Thoracic aorta (tissue), 2 donors: ENCODE measurements around the gene ARMH1. TPM values are rescaled to one million over a fixed set of nuclear protein-coding genes. Genes with fewer than 3 reads are reported as not detected.

ENCODE experiments used
- ATAC-seq: fragments of 150-250 bp; one replicate; pipeline ENCODE4 v1.8.0; 2017; ENCODE audit warnings: low read depth; ENCODE audit not compliant: insufficient number of reproducible peaks, low FRiP score
- DNase-seq: peaks from one replicate; pipeline ENCODE4 v3.0.0-alpha.2; 2020; ENCODE audit warnings: low spot score
- H3K27ac ChIP-seq, 2 donors: fragments of 200-600 bp; sonication (generic); 1 replicate in 1 of 2; 2 replicates in 1 of 2; pipeline ENCODE4 v1.5.1; 2016; ENCODE audit warnings: mild to moderate bottlenecking in 2 of 2, moderate library complexity in 2 of 2
- H3K27me3 ChIP-seq: fragments of 200-600 bp; sonication (generic); replicated peaks from 2 replicates; pipeline ENCODE4 v1.6.0; 2016; ENCODE audit warnings: mild to moderate bottlenecking; ENCODE audit not compliant: insufficient read depth
- H3K36me3 ChIP-seq: fragments of 200-600 bp; sonication (generic); one replicate; pipeline ENCODE4 v1.5.1; 2016
- H3K4me1 ChIP-seq, 2 donors: fragments of 200-600 bp; sonication (generic); 1 replicate in 1 of 2; 2 replicates in 1 of 2; pipeline versions ENCODE4 v1.5.1 to v1.6.0; 2016; ENCODE audit warnings: low read depth in 2 of 2, mild to moderate bottlenecking in 1 of 2; ENCODE audit not compliant: control insufficient read depth in 1 of 2
- H3K4me3 ChIP-seq: fragments of 200-600 bp; sonication (generic); 2 replicates; pipeline ENCODE4 v1.5.1; 2016; ENCODE audit warnings: mild to moderate bottlenecking
- H3K9me3 ChIP-seq: fragments of 200-600 bp; sonication (generic); 2 replicates; pipeline ENCODE4 v1.5.1; 2016
- total RNA-seq, 2 donors: library from RNA; depleted of rRNA; stranded (reverse); fragments of >200 nt; gene quantifications; one replicate each; pipeline versions ENCODE4 v1.1.0 to v1.2.3, GENCODE V29; 2016
- TF ChIP-seq, protein P1 (sequence below): fragments of 200-600 bp; sonication (generic); IDR thresholded peaks from one replicate; pipeline ENCODE4 v1.5.1; 2019; ENCODE audit warnings: antibody characterized with exemption

Gene ARMH1
- total RNA-seq, 2 donors from 2014 or later: 0.81 to 5.8 TPM

DNA sequence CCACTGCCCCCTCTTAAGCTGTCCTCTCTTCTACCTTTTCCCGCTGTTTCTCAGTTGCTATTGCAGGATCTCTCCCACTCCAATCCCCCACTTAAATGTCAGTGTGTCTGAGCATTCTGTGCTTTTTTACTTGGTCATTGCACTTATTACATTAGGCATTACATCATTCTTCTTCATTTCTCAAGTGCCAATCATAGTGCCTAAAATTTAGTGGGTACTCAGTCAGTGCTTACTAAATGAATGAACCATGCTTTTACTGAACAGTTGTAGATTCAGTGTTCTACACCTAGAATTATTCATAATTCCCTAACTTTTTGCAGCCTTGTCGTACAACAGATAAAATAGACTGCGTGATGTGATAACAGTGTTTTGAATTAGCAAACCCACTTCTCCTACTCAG is 19.4 kb downstream of the ARMH1 start:
- DNase-seq (no peak), ATAC-seq (no peak)
- H3K4me1 ChIP-seq: no peaks in the 10 kb centered on the region
- H3K36me3 ChIP-seq: no peaks in the 10 kb centered on the region
- no peak overlapping the region for H3K27ac ChIP-seq
- H3K9me3 ChIP-seq: no peaks in the 10 kb centered on the region
- H3K27me3 ChIP-seq: no peaks in the 10 kb centered on the region
- TF ChIP-seq, protein P1, sequence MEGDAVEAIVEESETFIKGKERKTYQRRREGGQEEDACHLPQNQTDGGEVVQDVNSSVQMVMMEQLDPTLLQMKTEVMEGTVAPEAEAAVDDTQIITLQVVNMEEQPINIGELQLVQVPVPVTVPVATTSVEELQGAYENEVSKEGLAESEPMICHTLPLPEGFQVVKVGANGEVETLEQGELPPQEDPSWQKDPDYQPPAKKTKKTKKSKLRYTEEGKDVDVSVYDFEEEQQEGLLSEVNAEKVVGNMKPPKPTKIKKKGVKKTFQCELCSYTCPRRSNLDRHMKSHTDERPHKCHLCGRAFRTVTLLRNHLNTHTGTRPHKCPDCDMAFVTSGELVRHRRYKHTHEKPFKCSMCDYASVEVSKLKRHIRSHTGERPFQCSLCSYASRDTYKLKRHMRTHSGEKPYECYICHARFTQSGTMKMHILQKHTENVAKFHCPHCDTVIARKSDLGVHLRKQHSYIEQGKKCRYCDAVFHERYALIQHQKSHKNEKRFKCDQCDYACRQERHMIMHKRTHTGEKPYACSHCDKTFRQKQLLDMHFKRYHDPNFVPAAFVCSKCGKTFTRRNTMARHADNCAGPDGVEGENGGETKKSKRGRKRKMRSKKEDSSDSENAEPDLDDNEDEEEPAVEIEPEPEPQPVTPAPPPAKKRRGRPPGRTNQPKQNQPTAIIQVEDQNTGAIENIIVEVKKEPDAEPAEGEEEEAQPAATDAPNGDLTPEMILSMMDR: no peak
- no peak overlapping the region for H3K4me3 ChIP-seq

DNA sequence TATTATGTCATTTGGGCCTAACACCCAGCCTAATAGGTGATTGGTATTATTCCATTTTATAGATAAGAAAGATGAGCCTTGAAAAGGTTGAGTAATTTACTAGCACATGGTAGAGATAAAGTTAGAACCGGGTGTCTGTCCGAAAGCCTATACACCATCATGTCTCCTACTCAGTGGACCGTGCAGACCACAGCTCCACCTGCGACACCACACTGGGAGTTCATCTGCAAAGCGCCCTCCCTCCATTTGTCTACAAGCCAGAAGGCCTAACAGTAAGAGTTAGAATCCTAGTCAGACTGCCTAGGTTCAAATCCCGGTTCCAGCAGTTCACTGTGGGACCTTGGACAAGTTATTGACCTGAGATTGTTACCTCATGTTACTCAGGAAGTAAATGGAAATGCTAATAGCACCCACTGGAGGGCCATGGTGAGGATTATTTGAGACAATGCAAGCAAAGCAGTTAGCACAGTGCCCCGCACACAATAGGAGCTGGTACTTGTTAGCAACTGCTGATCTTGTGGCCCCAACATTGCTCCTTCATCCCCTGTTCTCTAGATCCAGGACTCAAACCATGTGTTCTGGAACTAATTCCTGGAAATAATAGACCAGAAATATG is 20.5 kb downstream of the ARMH1 start:
- no peak for DNase-seq
- ATAC-seq: no peak
- Histone ChIP-seq H3K4me1 (no peaks in the 10 kb centered on the region), H3K9me3 (no peaks in the 10 kb centered on the region), H3K27ac (no peak overlapping the region), H3K27me3 (no peaks in the 10 kb centered on the region), H3K4me3 (no peak overlapping the region), H3K36me3 (no peaks in the 10 kb centered on the region)
- TF ChIP-seq, protein P1: no peak

DNA sequence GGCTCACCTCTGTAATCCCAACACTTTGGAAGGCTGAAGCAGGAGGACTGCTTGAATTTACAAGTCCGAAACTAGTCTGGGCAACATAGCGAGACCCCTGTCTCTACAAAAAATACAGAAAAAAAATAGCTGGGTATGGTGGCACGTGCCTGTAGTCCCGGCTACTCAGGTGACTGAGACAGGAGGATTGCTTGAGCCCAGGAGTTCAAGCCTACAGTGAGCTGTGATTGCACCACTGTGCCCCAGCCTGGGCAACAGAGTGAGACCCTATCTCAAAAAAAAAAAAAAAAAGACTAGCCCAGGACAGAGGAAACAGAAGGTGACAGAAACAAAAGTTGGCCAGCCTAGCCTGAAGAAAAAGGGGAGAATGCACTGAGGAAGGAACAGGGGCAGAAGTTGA is 21.2 kb downstream of the ARMH1 start:
- Histone ChIP-seq H3K27ac (no peak overlapping the region), H3K27me3 (no peaks in the 10 kb centered on the region), H3K4me3 (no peak overlapping the region), H3K4me1 (no peaks in the 10 kb centered on the region), H3K36me3 (no peaks in the 10 kb centered on the region), H3K9me3 (no peaks in the 10 kb centered on the region)
- no peak for ATAC-seq
- DNase-seq: no peak
- TF ChIP-seq, protein P1: no peak

DNA sequence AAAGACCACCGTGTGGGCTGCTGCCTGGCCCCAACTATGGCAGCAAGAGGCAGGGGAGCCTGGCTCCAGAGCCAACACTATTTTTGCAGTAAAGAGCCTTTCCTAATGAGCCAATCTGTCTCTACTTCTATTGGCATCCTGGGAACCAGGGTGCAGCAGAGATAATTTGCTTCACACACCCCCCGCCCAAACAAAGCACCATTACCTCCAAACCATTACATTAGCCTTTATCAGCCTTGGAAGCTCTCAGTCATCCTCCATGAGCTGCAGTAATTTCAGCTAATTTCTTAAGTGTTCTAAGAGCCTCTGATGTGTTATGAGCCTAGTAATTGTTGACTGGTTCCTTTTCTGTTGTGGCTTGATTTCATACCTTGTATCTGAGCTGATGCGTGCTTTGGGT is 21.6 kb downstream of the ARMH1 start:
- TF ChIP-seq, protein P1: no peak
- no peaks in the 10 kb centered on the region for H3K27me3 ChIP-seq
- H3K4me1 ChIP-seq: no peaks in the 10 kb centered on the region
- no peaks in the 10 kb centered on the region for H3K36me3 ChIP-seq
- no peak overlapping the region for H3K27ac ChIP-seq
- DNase-seq (no peak), ATAC-seq (no peak)
- H3K9me3 ChIP-seq: no peaks in the 10 kb centered on the region
- H3K4me3 ChIP-seq: no peak overlapping the region

DNA sequence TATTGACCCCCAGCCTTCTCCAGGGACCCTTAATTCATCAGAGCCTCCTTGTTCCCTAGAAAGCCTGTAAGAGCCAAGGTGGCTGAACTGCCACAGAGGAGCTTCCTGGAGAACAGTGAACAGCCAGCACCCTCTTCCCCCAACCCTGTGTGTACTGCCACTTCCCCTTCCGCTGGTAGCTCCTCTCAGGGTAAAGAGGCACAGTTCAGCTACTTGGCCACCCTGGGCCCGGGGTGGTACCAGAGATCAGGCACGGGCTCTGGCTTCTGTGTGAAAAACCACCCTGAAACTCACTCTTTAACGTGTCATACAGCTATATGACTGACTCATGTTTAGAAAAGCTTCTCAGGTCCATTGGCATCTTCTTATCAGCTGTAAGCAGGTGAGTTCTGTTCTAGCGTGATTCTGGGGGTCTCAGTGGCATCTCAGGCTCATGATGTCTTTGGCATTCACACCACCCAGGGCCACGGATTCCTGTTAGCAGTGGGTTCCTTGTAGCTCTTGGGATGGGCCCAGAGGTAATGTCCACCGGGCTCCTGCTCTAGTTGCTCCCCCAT is 22.4 kb downstream of the ARMH1 start:
- no peaks in the 10 kb centered on the region for H3K9me3 ChIP-seq
- ATAC-seq: no peak
- TF ChIP-seq, protein P1: no peak
- no peaks in the 10 kb centered on the region for H3K4me1 ChIP-seq
- H3K27me3 ChIP-seq: no peaks in the 10 kb centered on the region
- H3K27ac ChIP-seq: no peak overlapping the region
- H3K4me3 ChIP-seq: no peak overlapping the region
- no peaks in the 10 kb centered on the region for H3K36me3 ChIP-seq
- no peak for DNase-seq
